Stimulated activated memory B cell treated with anti-CD40 and anti-IgM and Interleukin-4, amounts not matched to agents 10 μg/mL and 1 μg/mL and 100 μg/mL, for 72 hours (primary cell): ENCODE measurements around the gene PLA2G5.
"Not testable (repeated sequence)": the region's sequence is repeated elsewhere in the genome, so short reads cannot be mapped to it uniquely, and the experiment has no call there.

Experiments used
- ATAC-seq: fragments of 150-1000 bp; cut with Tn5 transposase; 2 replicates; pipeline ENCODE4 v1.10.0; 2021
- H3K27ac Mint-ChIP-seq: one replicate; pipeline ENCODE4 v1.8.0; 2022; ENCODE audit warnings: mild to moderate bottlenecking, mixed read lengths
- H3K27me3 Mint-ChIP-seq: one replicate; pipeline ENCODE4 v1.8.0; 2022; ENCODE audit warnings: mixed read lengths
- H3K36me3 Mint-ChIP-seq: one replicate; pipeline ENCODE4 v1.8.0; 2022; ENCODE audit warnings: mixed read lengths
- H3K4me1 Mint-ChIP-seq: one replicate; pipeline ENCODE4 v1.8.0; 2022; ENCODE audit warnings: mixed read lengths
- H3K4me3 Mint-ChIP-seq: one replicate; pipeline ENCODE4 v1.8.0; 2022; ENCODE audit warnings: mild to moderate bottlenecking, moderate library complexity, mixed read lengths
- H3K9me3 Mint-ChIP-seq: one replicate; pipeline ENCODE4 v1.8.0; 2022; ENCODE audit warnings: mixed read lengths

Gene PLA2G5

DNA sequence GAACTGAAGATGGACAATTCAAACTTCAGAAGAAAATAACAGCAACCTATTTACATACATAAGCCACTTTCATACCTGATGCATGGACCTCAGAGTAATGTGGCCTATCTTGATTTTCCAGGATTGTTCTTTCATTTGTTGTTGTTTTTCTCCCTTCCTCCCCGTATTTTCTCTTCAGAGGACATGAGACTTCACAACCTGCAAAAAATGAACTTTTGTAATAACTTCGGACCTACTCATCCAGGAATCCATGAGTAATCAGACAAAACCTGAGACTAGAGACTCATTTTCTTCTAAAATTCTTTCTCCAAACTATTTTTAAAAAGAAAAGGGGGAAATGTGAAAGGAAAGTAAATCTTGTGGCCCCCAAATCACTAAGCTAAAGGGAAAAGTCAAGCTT, 17.6 kb upstream of the PLA2G5 start:
- H3K9me3 Mint-ChIP-seq, result peaks cover 12% of the 10 kb centered on the region
- peaks cover 11% of the 10 kb centered on the region for H3K36me3 Mint-ChIP-seq
- ATAC-seq, result no peak
- no peaks in the 10 kb centered on the region for H3K4me1 Mint-ChIP-seq
- H3K4me3 Mint-ChIP-seq, result no peak overlapping the region
- H3K27ac Mint-ChIP-seq, result no peak overlapping the region
- H3K27me3 Mint-ChIP-seq, result no peaks in the 10 kb centered on the region

DNA sequence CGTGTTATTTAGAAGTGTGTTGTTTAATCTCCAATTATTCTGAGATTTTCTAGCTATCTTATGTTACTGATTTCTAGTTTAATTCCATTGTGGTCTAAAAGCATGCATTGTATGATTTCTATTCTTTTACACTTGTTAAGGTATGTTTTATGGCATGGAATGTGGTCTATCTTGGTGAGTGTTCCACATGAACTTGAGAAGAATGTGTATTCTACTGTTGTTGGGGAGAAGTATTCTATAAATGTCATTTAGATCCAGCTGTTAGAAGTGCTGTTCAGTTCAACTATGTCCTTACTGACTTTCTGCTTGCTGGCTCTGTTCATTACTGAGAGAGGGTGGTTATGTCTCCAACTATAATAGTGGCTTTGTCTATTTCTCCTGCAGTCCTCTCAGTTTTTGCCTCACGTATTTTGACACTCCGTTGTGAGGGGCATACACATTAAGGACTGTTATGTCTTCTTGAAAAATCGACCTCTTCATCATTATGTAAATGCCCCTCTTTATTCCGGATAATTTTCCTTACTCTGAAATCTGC, 12.0 kb upstream of the PLA2G5 start:
- H3K36me3 Mint-ChIP-seq, result no peaks in the 10 kb centered on the region
- no peak overlapping the region for H3K27ac Mint-ChIP-seq
- no peaks in the 10 kb centered on the region for H3K27me3 Mint-ChIP-seq
- no peak for ATAC-seq
- no peak overlapping the region for H3K4me3 Mint-ChIP-seq
- H3K9me3 Mint-ChIP-seq, result peaks cover under 1% of the 10 kb centered on the region
- peaks cover 46% of the 10 kb centered on the region for H3K4me1 Mint-ChIP-seq

DNA sequence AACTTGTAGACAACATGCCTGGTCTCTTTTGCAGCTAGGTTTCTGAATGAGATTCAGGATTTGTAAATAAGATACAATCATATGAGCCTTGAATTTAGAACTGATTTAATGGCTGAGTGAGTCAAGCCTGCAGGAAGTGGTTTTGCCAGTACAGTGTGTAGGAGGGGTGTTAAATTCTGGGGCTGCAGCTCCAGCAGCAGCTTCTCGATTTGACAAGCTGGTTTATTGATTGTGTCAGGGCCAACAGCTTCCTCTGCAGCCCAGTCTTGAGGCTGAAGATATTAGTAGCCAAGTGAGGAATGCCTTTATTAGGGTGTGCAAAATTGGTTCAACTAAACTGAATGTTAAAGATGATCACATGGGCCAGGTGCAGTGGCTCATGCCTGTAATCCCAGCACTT, 11.5 kb upstream of the PLA2G5 start:
- Mint-ChIP-seq H3K27me3 (no peaks in the 10 kb centered on the region), H3K4me3 (no peak overlapping the region), H3K27ac (no peak overlapping the region), H3K4me1 (peaks cover 46% of the 10 kb centered on the region), H3K36me3 (no peaks in the 10 kb centered on the region), H3K9me3 (no peaks in the 10 kb centered on the region)
- ATAC-seq, result peak; percentile 70

DNA sequence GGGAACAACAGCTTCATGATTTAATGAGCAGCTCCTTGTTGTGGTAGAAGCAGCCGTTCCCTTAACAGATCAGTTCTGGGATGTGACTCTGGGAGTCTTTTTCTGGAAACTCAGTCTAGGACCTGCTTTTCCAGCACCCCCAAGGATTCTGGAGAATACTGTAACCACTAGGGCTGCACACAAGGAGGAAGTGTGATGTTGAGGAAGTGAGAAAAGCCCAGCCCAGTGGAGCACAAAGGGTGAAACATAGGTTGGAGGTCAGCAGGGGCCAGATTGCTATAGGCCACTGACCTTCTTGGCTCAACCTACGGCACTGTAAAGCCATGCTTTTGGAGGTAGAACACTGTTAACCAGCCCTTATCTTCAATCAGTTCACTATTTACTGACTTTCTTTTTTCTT, 10.1 kb upstream of the PLA2G5 start:
- Mint-ChIP-seq H3K27ac (no peak overlapping the region), H3K4me3 (no peak overlapping the region)

DNA sequence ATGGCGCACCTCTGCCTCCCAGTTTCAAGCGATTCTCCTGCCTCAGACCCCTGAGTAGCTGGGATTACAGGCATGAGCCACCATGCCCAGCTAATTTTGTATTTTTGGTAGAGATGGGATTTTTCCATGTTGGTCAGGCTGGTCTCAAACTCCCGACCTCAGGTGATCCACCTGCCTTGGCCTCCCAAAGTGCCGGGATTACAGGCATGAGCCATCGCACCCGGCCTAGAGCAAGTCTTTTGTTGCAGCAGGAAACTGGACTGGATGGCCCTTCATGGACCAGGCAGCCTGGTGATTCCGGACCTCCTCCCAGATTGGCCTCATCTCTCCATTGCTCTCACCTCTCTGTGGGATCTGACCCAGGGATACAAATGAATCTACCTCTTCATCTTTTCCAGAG, 9.2 kb upstream of the PLA2G5 start:
- H3K36me3 Mint-ChIP-seq, H3K4me3 Mint-ChIP-seq, H3K27me3 Mint-ChIP-seq, H3K27ac Mint-ChIP-seq, ATAC-seq, H3K9me3 Mint-ChIP-seq: not testable (repeated sequence)
- H3K4me1 Mint-ChIP-seq, result peaks cover 46% of the 10 kb centered on the region

More for the DNA sequence above, 10.1 kb upstream of the PLA2G5 start:
- Mint-ChIP-seq H3K4me1 (peaks cover 46% of the 10 kb centered on the region), H3K9me3 (no peaks in the 10 kb centered on the region), H3K36me3 (no peaks in the 10 kb centered on the region), H3K27me3 (no peaks in the 10 kb centered on the region)
- ATAC-seq, result peak; percentile 90

DNA sequence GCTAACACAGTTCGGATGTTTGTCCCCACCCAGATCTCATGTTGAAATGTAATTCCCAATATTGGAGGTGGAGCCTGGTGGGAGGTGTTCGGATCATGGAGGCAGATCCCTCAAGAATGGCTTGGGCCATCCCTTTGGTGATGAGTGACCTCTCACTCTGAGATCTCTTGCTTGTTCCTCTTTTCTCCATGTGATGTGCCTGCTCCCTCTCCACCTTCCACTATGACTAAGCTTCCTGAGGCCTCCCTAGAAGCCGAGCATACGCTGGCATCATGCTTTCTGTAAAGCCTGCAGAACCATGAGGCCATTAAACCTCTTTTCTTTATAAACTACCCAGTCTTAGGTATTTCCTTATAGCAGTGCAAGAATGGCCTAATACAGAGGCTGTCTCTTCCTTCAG, 8.1 kb upstream of the PLA2G5 start:
- Mint-ChIP-seq H3K27me3 (no peaks in the 10 kb centered on the region), H3K27ac (peak overlapping the region; percentile 19), H3K36me3 (no peaks in the 10 kb centered on the region), H3K9me3 (no peaks in the 10 kb centered on the region), H3K4me3 (no peak overlapping the region), H3K4me1 (peaks cover 46% of the 10 kb centered on the region)
- no peak for ATAC-seq

DNA sequence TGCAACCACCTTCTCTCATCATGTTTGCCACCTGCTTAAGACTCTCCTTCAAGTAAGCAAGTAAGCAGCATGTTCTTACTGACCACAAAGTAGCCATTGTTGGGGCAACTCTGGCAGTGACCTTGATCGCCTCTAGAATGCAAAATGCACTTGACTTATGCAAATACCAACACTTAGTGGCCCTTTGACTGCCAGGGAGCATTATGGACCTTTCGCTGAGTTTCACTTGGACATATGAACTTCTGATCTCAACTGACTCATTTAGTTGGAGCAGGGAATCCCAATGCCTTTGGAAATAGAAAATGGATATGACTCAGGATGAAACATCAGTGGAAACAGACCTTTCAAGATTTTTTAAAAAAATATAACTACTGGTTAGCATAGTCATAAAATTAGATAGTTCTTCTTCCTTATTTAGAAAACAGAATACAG, 6.1 kb upstream of the PLA2G5 start:
- peaks cover 34% of the 10 kb centered on the region for H3K4me1 Mint-ChIP-seq
- H3K27ac Mint-ChIP-seq, result no peak overlapping the region
- H3K9me3 Mint-ChIP-seq, result no peaks in the 10 kb centered on the region
- H3K27me3 Mint-ChIP-seq, result no peaks in the 10 kb centered on the region
- no peak overlapping the region for H3K4me3 Mint-ChIP-seq
- no peak for ATAC-seq
- H3K36me3 Mint-ChIP-seq, result no peaks in the 10 kb centered on the region

DNA sequence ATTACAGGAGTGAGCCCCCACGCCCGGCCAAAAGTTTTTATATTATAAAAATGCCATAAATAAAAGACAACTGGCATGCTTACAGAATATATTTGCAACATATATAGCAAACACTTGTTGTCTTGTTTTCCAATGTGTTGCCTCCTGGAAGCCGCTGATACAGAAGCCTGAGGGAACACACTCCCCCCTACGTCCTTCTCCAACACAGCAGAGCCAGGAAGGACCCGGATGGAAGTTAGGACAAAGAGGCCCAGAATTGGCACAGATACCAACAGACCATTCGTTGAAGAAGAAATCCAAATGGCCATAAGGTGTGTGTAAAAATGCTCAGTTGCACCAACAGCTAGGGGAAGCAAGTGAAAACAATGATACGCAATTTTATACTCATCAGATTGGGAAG, 1.3 kb upstream of the PLA2G5 start:
- H3K27ac Mint-ChIP-seq, result no peak overlapping the region
- H3K9me3 Mint-ChIP-seq, result no peaks in the 10 kb centered on the region
- no peak overlapping the region for H3K4me3 Mint-ChIP-seq
- ATAC-seq, result no peak
- no peaks in the 10 kb centered on the region for H3K36me3 Mint-ChIP-seq
- peaks cover 18% of the 10 kb centered on the region for H3K4me1 Mint-ChIP-seq
- H3K27me3 Mint-ChIP-seq, result no peaks in the 10 kb centered on the region

DNA sequence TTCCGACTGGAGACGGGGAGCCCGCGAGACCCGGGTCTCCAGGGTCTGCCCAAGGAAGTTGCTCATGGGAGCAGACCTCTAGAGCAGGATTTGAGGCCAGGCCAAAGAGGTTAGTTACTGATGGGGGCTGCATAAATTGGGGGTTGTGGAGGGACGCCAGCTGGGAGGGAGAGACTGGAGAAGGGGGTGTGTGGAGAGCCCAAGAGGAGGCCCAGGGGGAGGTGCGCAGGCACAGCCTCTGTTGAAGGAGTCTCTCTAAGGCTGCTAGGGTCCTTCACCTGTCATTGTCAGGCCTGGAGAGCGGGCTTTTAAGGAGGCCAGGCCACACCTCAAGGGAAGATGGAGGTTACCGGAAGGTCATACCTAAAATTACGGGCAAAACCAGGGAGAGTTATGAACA, 363 bp downstream of the PLA2G5 start:
- H3K4me1 Mint-ChIP-seq, result peaks cover 30% of the 10 kb centered on the region
- H3K36me3 Mint-ChIP-seq, result no peaks in the 10 kb centered on the region
- H3K27ac Mint-ChIP-seq, result no peak overlapping the region
- ATAC-seq, result no peak
- H3K27me3 Mint-ChIP-seq, result no peaks in the 10 kb centered on the region
- no peak overlapping the region for H3K4me3 Mint-ChIP-seq
- H3K9me3 Mint-ChIP-seq, result no peaks in the 10 kb centered on the region

DNA sequence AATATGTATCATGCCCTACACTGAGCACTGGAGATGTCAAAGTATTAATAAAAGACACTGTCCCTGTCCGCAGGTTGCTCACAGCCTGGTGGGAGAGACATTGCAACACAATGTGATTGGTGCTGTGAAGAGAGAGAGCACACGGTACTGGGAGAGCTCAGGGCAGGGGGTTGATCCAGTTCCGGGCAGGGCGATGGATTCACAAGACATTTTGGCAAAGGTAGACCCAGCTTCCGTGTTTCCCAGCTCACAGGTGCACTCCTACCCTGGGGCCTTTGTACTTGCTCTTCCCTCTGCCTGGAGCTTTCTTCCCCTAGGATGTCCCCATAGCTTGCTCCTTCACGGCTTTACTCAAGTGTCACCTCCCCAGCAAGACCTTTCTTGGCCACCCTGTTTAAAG, 1.4 kb downstream of the PLA2G5 start:
- H3K9me3 Mint-ChIP-seq, result no peaks in the 10 kb centered on the region
- H3K27ac Mint-ChIP-seq, result no peak overlapping the region

DNA sequence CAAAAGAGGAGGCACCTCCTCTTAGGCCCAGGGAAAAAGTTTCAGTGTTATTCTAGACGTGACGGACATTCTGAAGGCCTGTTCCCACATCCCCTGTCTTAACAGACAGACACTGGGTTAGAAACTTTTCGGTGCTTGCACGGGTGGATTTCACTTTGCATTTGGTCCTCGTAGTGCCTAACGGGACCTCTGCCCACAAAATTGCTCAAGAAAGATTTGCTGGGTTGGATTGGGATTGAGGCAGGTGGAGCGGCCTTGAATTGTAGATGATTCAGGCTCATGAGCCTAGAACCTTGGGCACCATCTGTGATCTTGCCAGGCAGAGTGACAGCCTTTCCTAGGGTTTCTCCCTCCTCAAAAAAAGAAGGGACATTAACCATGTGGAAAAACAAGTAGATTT, 2.8 kb downstream of the PLA2G5 start:
- Mint-ChIP-seq H3K27me3 (no peaks in the 10 kb centered on the region), H3K4me1 (peaks cover 43% of the 10 kb centered on the region), H3K27ac (no peak overlapping the region), H3K4me3 (no peak overlapping the region), H3K9me3 (no peaks in the 10 kb centered on the region), H3K36me3 (no peaks in the 10 kb centered on the region)
- no peak for ATAC-seq

More for the DNA sequence above, 1.4 kb downstream of the PLA2G5 start:
- no peaks in the 10 kb centered on the region for H3K27me3 Mint-ChIP-seq
- ATAC-seq, result no peak
- H3K4me3 Mint-ChIP-seq, result no peak overlapping the region
- H3K36me3 Mint-ChIP-seq, result no peaks in the 10 kb centered on the region
- peaks cover 32% of the 10 kb centered on the region for H3K4me1 Mint-ChIP-seq

DNA sequence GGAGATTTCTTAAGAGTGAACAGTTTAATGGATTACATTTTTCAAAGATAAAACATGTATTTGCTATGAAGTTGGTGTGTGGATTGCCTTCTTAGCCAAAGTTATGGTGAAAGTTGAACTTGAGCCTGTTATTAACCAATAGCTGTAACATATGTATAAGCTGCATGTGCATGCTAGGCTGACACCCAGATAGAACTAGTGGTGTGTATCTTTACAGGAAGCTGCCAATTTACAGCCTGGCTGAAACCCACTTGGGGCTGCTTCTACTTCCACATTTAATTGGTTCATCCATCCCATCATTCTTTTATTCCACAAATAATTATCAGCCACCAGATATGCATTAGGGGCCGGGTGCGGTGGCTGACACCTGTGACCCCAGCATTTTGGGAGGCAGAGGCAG, 3.3 kb downstream of the PLA2G5 start:
- H3K4me3 Mint-ChIP-seq, result no peak overlapping the region
- no peak overlapping the region for H3K27ac Mint-ChIP-seq
- no peaks in the 10 kb centered on the region for H3K36me3 Mint-ChIP-seq
- ATAC-seq, result no peak
- H3K27me3 Mint-ChIP-seq, result no peaks in the 10 kb centered on the region
- no peaks in the 10 kb centered on the region for H3K9me3 Mint-ChIP-seq
- H3K4me1 Mint-ChIP-seq, result peaks cover 48% of the 10 kb centered on the region

DNA sequence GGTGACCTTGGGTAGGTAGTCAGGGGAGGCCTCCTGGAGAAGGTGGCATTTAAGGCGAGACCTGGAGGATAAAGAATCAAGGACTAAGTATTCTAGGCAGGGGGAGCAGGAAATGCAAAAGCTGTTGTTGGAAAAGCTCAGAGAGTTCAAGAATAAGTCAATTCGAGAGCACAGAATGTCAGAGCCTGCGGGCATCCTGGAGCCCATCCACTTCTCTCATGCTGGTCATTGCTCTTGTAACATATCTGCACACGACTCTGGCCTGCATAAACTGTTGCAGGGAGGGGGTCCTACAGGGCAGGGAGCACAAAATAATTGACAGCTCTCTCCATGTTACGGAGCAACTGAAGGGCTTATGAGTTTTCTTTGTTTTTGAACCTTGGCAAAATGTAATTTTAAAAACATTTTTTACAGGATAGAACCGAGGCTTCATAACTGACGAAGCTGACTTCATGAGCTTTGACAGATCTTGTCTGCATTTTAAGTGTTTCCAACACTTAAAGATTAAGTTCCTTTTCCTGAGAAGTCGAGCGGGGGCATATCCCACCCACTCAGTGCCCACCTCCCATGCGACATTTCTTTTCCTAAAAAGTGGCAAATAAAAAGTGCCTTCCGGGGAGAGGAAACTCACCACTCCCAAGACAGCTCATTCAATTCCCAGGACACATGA, 4.2 kb downstream of the PLA2G5 start:
- H3K27me3 Mint-ChIP-seq, result no peaks in the 10 kb centered on the region
- ATAC-seq, result no peak
- H3K27ac Mint-ChIP-seq, result no peak overlapping the region
- H3K4me3 Mint-ChIP-seq, result no peak overlapping the region
- H3K4me1 Mint-ChIP-seq, result peaks cover 57% of the 10 kb centered on the region
- no peaks in the 10 kb centered on the region for H3K9me3 Mint-ChIP-seq
- H3K36me3 Mint-ChIP-seq, result no peaks in the 10 kb centered on the region

DNA sequence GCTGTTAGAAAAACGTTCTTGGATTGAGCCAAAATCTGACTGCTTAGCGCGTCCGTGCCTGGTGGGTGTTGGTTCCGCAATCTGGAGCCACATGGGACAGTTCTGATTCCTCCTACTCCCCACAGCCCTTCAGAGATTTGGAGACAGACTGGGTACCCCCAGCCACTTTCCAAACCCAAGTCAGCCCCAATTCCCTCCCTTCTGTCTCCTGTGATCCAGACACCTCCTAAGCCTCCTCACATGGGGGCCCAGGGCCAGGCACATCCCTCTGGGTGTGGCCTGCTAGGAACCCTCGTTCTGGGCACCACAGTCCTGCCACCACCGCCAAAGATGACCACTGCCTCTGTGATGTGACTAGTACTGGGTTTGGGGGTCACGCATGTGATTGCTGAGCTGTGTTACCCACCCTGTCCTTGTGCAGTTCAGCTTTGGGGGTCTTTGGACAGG, 4.8 kb downstream of the PLA2G5 start:
- no peaks in the 10 kb centered on the region for H3K27me3 Mint-ChIP-seq
- H3K9me3 Mint-ChIP-seq, result no peaks in the 10 kb centered on the region
- peaks cover 62% of the 10 kb centered on the region for H3K4me1 Mint-ChIP-seq
- no peak overlapping the region for H3K4me3 Mint-ChIP-seq
- no peaks in the 10 kb centered on the region for H3K36me3 Mint-ChIP-seq
- H3K27ac Mint-ChIP-seq, result no peak overlapping the region
- ATAC-seq, result no peak

DNA sequence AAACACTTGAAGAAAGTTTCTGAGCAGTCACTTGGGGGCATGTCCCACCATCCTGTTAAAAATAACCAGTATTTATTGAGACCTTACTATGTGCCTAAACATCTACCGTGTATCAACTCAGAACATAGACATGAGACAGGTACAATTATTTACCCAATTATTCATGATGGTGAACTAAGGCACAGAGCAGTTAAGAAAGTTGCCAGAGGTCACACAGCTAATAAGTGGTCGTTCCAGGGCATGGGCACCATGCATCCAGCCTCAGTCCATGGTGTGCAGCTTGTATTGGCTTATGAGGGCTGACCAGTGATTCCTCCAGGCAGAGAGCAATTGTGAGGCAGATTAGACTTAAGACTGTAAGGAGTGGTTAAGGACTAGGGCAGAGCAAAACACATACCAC, 5.4 kb downstream of the PLA2G5 start:
- no peaks in the 10 kb centered on the region for H3K9me3 Mint-ChIP-seq
- no peaks in the 10 kb centered on the region for H3K36me3 Mint-ChIP-seq
- ATAC-seq, result no peak
- no peaks in the 10 kb centered on the region for H3K27me3 Mint-ChIP-seq
- no peak overlapping the region for H3K27ac Mint-ChIP-seq
- peaks cover 67% of the 10 kb centered on the region for H3K4me1 Mint-ChIP-seq
- no peak overlapping the region for H3K4me3 Mint-ChIP-seq

DNA sequence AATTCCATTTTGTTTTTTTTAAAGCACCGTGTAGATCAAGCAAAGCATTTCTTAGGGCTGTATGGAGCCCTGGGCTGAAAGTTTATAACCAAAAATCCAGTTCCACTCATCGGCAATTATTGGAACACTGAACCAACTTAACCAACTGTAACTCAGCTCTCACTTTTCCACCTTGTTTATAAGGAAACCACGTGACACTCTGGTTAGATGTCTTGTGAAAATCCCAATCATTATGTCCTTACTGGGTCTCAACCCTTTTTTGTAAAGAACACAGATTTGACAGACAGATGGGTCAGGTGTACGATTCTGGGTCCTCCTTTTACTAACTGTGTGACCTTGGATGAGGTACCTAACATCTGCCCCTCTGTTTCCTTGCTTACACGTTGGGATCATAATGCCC, 6.2 kb downstream of the PLA2G5 start:
- no peaks in the 10 kb centered on the region for H3K27me3 Mint-ChIP-seq
- no peak overlapping the region for H3K4me3 Mint-ChIP-seq
- H3K27ac Mint-ChIP-seq, result no peak overlapping the region
- no peak for ATAC-seq
- no peaks in the 10 kb centered on the region for H3K36me3 Mint-ChIP-seq
- no peaks in the 10 kb centered on the region for H3K9me3 Mint-ChIP-seq
- peaks cover 76% of the 10 kb centered on the region for H3K4me1 Mint-ChIP-seq
